ENCODE data around the gene RACGAP1. TPM values are rescaled to one million over a fixed set of nuclear protein-coding genes. Genes with fewer than 3 reads are reported as not detected.

RACGAP1 gene
- total RNA-seq, 1 experiment from 2014 or later: 95.3 TPM

GRCh38 chr12:49950273-49951251 lies 74.7 kb downstream of the RACGAP1 start, which contains the start of gene AQP2:
Gene AQP2 (plus strand): TSS chr12:49950737. CDS start chr12:49950831, 94 bp downstream.
- BruUV-seq (replicated peaks): no TSS peak
- Histone ChIP-seq H3K9ac (ENCODE audit: low read length) (no peak within 1 kb of the TSS), H3K27ac (ENCODE audit: low read length) (no peak within 1 kb of the TSS), H3K9me3 (ENCODE audit: low read length) (no peaks in the 10 kb centered on the region), H3K4me2 (ENCODE audit: low read length) (no peak within 1 kb of the TSS), H3K36me3 (ENCODE audit: low read depth, low read length) (no peaks in the 10 kb centered on the region), H3K27me3 (ENCODE audit: low read length) (no peaks in the 10 kb centered on the region), H3K4me1 (ENCODE audit: insufficient read depth, low read length) (peaks cover 4% of the 10 kb centered on the region; the same call in 1 of the 2 replicates), H3K4me3 (ENCODE audit: low read length) (no peak within 1 kb of the TSS), H3K9me2 (replicated peaks; ENCODE audit: low read length) (no peaks in the 10 kb centered on the region), H3K79me2 (ENCODE audit: low read length) (no peaks in the 10 kb centered on the region), H4K20me1 (ENCODE audit: low read length) (no peaks in the 10 kb centered on the region), H3F3A (ENCODE audit: low read length, unreplicated experiment) (no peaks in the 10 kb centered on the region), H2AFZ (ENCODE audit: low read length) (no peak within 1 kb of the TSS)
- TF ChIP-seq EZH2 (IDR thresholded peaks at IDR 0.05; ENCODE audit: low read length, unreplicated experiment) (no peak), EZH2phosphoT487 (IDR thresholded peaks at IDR 0.05; ENCODE audit: borderline replicate concordance, low read length) (no peak)
- TF ChIP-seq, protein P1, sequence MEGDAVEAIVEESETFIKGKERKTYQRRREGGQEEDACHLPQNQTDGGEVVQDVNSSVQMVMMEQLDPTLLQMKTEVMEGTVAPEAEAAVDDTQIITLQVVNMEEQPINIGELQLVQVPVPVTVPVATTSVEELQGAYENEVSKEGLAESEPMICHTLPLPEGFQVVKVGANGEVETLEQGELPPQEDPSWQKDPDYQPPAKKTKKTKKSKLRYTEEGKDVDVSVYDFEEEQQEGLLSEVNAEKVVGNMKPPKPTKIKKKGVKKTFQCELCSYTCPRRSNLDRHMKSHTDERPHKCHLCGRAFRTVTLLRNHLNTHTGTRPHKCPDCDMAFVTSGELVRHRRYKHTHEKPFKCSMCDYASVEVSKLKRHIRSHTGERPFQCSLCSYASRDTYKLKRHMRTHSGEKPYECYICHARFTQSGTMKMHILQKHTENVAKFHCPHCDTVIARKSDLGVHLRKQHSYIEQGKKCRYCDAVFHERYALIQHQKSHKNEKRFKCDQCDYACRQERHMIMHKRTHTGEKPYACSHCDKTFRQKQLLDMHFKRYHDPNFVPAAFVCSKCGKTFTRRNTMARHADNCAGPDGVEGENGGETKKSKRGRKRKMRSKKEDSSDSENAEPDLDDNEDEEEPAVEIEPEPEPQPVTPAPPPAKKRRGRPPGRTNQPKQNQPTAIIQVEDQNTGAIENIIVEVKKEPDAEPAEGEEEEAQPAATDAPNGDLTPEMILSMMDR (conservative IDR thresholded peaks at IDR 0.05; ENCODE audit: low read depth, low read length): no peak
- ChIA-PET CTCF (no interaction called here), POLR2A (ENCODE audit: unreplicated experiment) (no interaction called here)
- ATAC-seq (no peak), DNase-seq (no peak)
- intact Hi-C loops (cut with micrococcal nuclease): no loop called here

GRCh38 chr12:49949866-49950265 lies 75.4 kb downstream of the RACGAP1 start:
- no peaks in the 10 kb centered on the region for H3K27me3 ChIP-seq (ENCODE audit: low read length)
- ChIA-PET POLR2A (ENCODE audit: unreplicated experiment) (no interaction called here), CTCF (no interaction called here)
- no peaks in the 10 kb centered on the region for H3K36me3 ChIP-seq (ENCODE audit: low read depth, low read length)
- H4K20me1 ChIP-seq (ENCODE audit: low read length): no peaks in the 10 kb centered on the region
- no peak overlapping the region for H3K4me3 ChIP-seq (ENCODE audit: low read length)
- BruUV-seq (replicated peaks): no TSS peak
- H3K4me2 ChIP-seq (ENCODE audit: low read length): no peak overlapping the region
- no peak overlapping the region for H2AFZ ChIP-seq (ENCODE audit: low read length)
- ATAC-seq (no peak), DNase-seq (no peak)
- TF ChIP-seq, protein P1 (conservative IDR thresholded peaks at IDR 0.05; ENCODE audit: low read depth, low read length): no peak
- TF ChIP-seq EZH2phosphoT487 (IDR thresholded peaks at IDR 0.05; ENCODE audit: borderline replicate concordance, low read length) (no peak), EZH2 (IDR thresholded peaks at IDR 0.05; ENCODE audit: low read length, unreplicated experiment) (no peak)
- no peaks in the 10 kb centered on the region for H3K9me2 ChIP-seq (replicated peaks; ENCODE audit: low read length)
- intact Hi-C loops (cut with micrococcal nuclease): no loop called here
- H3K27ac ChIP-seq (ENCODE audit: low read length): no peak overlapping the region
- no peak overlapping the region for H3K9ac ChIP-seq (ENCODE audit: low read length)
- no peaks in the 10 kb centered on the region for H3F3A ChIP-seq (ENCODE audit: low read length, unreplicated experiment)
- H3K4me1 ChIP-seq (ENCODE audit: insufficient read depth, low read length): peaks cover 8% of the 10 kb centered on the region
- H3K9me3 ChIP-seq (ENCODE audit: low read length): no peaks in the 10 kb centered on the region
- H3K79me2 ChIP-seq (ENCODE audit: low read length): no peaks in the 10 kb centered on the region

Data from PC-3 (cell line).